GM12872 (cell line): ENCODE results near the gene ZNF546.

Experiments
- TF ChIP-seq, protein P1 (sequence below): IDR thresholded peaks from 3 replicates; pipeline ENCODE4 v1.5.1; 2011; ENCODE audit warnings: low read depth, mild to moderate bottlenecking, low read length, moderate library complexity; ENCODE audit not compliant: insufficient read depth

ZNF546 gene

DNA sequence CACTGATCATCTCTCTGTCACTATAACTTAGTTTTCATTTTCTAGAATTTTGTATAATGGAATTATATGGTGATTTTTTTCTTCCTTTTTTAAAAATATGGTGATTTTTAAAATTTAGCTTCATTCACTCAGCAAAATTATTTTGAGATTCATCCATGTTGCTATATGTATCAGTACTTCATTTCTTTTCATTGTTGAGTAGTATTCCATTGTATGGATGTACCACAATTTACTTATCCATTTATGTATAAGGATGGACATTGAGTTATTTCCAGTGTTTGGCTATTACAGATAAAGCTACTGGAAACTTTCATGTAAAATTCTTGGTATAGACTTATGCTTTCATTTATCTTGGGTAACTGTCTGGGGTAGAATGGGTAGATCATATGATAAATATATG, 12.8 kb downstream of the ZNF546 start:
- TF ChIP-seq, protein P1, sequence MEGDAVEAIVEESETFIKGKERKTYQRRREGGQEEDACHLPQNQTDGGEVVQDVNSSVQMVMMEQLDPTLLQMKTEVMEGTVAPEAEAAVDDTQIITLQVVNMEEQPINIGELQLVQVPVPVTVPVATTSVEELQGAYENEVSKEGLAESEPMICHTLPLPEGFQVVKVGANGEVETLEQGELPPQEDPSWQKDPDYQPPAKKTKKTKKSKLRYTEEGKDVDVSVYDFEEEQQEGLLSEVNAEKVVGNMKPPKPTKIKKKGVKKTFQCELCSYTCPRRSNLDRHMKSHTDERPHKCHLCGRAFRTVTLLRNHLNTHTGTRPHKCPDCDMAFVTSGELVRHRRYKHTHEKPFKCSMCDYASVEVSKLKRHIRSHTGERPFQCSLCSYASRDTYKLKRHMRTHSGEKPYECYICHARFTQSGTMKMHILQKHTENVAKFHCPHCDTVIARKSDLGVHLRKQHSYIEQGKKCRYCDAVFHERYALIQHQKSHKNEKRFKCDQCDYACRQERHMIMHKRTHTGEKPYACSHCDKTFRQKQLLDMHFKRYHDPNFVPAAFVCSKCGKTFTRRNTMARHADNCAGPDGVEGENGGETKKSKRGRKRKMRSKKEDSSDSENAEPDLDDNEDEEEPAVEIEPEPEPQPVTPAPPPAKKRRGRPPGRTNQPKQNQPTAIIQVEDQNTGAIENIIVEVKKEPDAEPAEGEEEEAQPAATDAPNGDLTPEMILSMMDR = no peak

DNA sequence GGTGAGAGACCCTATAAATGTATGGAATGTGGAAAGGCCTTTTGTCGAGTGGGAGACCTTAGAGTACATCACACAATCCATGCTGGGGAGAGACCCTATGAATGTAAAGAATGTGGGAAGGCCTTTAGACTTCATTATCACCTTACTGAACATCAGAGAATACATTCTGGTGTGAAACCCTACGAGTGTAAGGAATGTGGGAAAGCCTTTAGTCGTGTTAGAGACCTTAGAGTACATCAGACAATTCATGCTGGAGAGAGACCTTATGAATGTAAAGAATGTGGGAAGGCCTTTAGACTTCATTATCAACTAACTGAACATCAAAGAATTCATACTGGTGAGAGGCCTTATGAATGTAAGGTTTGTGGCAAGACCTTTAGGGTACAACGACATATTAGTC, 17.1 kb downstream of the ZNF546 start:
- TF ChIP-seq, protein P1 = no peak

- TF ChIP-seq, protein P1 = no peak
Measured at GRCh38 chr19:40023969-40024368, 27.1 kb downstream of the ZNF546 start.

DNA sequence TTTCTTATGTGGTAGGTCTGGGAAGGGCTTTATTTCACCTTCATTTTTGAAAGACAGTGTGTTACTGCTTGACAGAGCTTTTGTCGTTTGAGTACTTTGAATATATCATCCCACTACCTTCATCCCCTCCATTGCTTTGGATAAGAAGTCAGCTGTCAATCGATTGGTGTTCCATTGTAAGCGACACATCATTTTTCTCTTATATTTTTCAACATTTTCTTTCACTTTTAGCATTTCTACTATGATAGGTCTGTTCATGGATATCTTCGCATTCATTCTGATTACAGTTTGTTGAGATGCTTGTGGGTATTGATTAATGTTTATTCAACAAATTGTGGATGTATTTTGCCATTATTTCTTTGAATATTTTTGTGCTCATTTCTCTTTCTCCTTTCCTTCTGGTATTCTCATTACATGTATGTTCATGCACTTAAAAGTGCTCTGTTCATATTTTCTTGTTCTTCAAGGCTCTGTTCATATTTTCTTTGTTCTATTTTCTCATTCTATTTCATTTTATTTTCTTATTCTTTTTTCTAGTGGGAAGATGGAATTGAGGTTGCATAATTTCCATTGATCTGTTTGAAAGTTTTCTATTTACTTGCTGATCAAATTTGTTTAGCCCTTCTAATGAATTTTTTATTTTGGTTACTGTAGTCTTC, 29.2 kb downstream of the ZNF546 start:
- TF ChIP-seq, protein P1 = no peak

DNA sequence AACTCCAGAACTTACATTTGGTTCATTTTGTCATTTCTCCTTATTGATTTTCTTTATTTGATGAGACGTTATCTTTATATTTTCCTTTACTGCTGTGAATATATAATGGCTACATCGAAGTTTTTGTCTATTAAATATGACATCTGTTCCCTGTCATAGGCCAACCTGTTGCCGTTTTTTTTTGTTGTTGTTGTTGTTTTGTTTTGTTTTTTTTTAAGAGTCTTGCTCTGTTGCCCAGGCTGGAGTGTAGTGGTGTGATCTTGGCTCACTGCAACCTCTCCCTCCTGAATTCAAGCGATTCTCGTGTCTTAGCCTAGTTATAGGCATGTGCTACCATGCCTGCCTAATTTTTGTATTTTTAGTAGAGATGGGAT, 29.7 kb downstream of the ZNF546 start:
- TF ChIP-seq, protein P1 = no peak

GRCh38 chr19:40033989-40034560, 37.2 kb downstream of the ZNF546 start:
- TF ChIP-seq, protein P1 = no peak

GRCh38 chr19:40035996-40036395, 39.1 kb downstream of the ZNF546 start:
- TF ChIP-seq, protein P1 = no peak
